PFSK-1 (cell line): Measurements from ENCODE around the gene CTNNA3.

Experiments used
- POLR2AphosphoS5 ChIP-seq: IDR thresholded peaks from 2 replicates; pipeline ENCODE4 v1.6.1; 2012; ENCODE audit warnings: low read depth, mild to moderate bottlenecking, control low read depth, low read length, moderate library complexity
- SIN3A ChIP-seq: IDR thresholded peaks from 2 replicates; pipeline ENCODE4 v1.6.1; 2012; ENCODE audit warnings: mild to moderate bottlenecking, low read length, moderate library complexity, borderline replicate concordance; ENCODE audit not compliant: insufficient read depth
- TF ChIP-seq, protein P1 (sequence below), 2 experiments: IDR thresholded peaks; 2 replicates each; pipeline versions ENCODE4 v1.6.1 to v1.8.0; 2011 to 2012; ENCODE audit warnings: low read depth in 2 of 2, low read length in 2 of 2, control low read depth in 1 of 2, inconsistent platforms in 1 of 2, mild to moderate bottlenecking in 1 of 2, moderate library complexity in 1 of 2; ENCODE audit not compliant: insufficient read depth in 1 of 2

- TF ChIP-seq SIN3A, result no peak
- no peak for TF ChIP-seq POLR2AphosphoS5
- TF ChIP-seq, protein P1, sequence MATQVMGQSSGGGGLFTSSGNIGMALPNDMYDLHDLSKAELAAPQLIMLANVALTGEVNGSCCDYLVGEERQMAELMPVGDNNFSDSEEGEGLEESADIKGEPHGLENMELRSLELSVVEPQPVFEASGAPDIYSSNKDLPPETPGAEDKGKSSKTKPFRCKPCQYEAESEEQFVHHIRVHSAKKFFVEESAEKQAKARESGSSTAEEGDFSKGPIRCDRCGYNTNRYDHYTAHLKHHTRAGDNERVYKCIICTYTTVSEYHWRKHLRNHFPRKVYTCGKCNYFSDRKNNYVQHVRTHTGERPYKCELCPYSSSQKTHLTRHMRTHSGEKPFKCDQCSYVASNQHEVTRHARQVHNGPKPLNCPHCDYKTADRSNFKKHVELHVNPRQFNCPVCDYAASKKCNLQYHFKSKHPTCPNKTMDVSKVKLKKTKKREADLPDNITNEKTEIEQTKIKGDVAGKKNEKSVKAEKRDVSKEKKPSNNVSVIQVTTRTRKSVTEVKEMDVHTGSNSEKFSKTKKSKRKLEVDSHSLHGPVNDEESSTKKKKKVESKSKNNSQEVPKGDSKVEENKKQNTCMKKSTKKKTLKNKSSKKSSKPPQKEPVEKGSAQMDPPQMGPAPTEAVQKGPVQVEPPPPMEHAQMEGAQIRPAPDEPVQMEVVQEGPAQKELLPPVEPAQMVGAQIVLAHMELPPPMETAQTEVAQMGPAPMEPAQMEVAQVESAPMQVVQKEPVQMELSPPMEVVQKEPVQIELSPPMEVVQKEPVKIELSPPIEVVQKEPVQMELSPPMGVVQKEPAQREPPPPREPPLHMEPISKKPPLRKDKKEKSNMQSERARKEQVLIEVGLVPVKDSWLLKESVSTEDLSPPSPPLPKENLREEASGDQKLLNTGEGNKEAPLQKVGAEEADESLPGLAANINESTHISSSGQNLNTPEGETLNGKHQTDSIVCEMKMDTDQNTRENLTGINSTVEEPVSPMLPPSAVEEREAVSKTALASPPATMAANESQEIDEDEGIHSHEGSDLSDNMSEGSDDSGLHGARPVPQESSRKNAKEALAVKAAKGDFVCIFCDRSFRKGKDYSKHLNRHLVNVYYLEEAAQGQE (IDR thresholded peaks at IDR 0.05; ENCODE audit: insufficient read depth in 1 of 2, low read depth in 2 of 2, low read length in 2 of 2), result no peak
Measured at GRCh38 chr10:67549390-67549789, 146.6 kb downstream of the CTNNA3 start.
